HepG2 (cell line): ENCODE measurements around the gene ZDHHC24. TPM values are rescaled to one million over a fixed set of nuclear protein-coding genes. Genes with fewer than 3 reads are reported as not detected.

Experiments used
- CCDC6 ChIP-seq: sonication (generic); formaldehyde crosslinking; IDR thresholded peaks from 2 replicates; pipeline ENCODE4 v1.8.1; 2022; ENCODE audit warnings: mild to moderate bottlenecking, missing genetic modification reagents, moderate library complexity
- E2F1 ChIP-seq: sonication (generic); formaldehyde crosslinking; IDR thresholded peaks from 2 replicates; pipeline ENCODE4 v1.5.0; 2020; ENCODE audit warnings: missing genetic modification reagents
- FIP1L1 ChIP-seq: fragments of 200-400 bp; formaldehyde crosslinking; IDR thresholded peaks from 2 replicates; pipeline ENCODE4 v1.6.1; 2018; ENCODE audit warnings: low read depth, mild to moderate bottlenecking, low read length, moderate library complexity, borderline replicate concordance; ENCODE audit not compliant: insufficient read depth
- FOXA1 ChIP-seq, 2 experiments: fragments of 450-650 bp in 1 of 2; sonication (generic) in 1 of 2; formaldehyde crosslinking in 1 of 2; IDR thresholded peaks; 2 replicates each; pipeline versions ENCODE4 v1.4.0 to v1.6.1; 2016 to 2020; ENCODE audit warnings: missing genetic modification reagents in 1 of 2
- FOXO1 ChIP-seq: sonication (generic); formaldehyde crosslinking; IDR thresholded peaks from 2 replicates; pipeline ENCODE4 v1.4.0; 2020; ENCODE audit warnings: missing genetic modification reagents
- HMGA1 ChIP-seq: sonication (generic); formaldehyde crosslinking; conservative IDR thresholded peaks from 2 replicates; pipeline ENCODE4 v1.4.0; 2020; ENCODE audit warnings: missing genetic modification reagents
- HNRNPH1 ChIP-seq: fragments of 200-400 bp; formaldehyde crosslinking; optimal IDR thresholded peaks from 2 replicates; pipeline ENCODE3; 2017; ENCODE audit warnings: mild to moderate bottlenecking, low read depth, low read length
- NFATC3 ChIP-seq: sonication (generic); formaldehyde crosslinking; IDR thresholded peaks from 2 replicates; pipeline ENCODE4 v1.5.1; 2020; ENCODE audit warnings: mild to moderate bottlenecking, missing genetic modification reagents
- PHF8 ChIP-seq: sonication (generic); formaldehyde crosslinking; IDR thresholded peaks from 2 replicates; pipeline ENCODE4 v1.5.0; 2020; ENCODE audit warnings: missing genetic modification reagents
- SMARCC2 ChIP-seq: fragments of 450-650 bp; IDR thresholded peaks from 2 replicates; pipeline ENCODE4 v1.6.1; 2017; ENCODE audit warnings: antibody characterized with exemption, mild to moderate bottlenecking
- SOX13 ChIP-seq, 3 experiments: fragments of 450-650 bp in 1 of 3; sonication (generic) in 1 of 3; formaldehyde crosslinking in 1 of 3; IDR thresholded peaks in 2 of 3; conservative IDR thresholded peaks in 1 of 3; 2 replicates each; pipeline versions ENCODE4 v1.5.0 to v1.6.1; 2016 to 2020; ENCODE audit warnings: antibody characterized with exemption in 1 of 3, mild to moderate bottlenecking in 1 of 3, missing compliant biosample characterization in 1 of 3, missing genetic modification reagents in 1 of 3, moderate library complexity in 1 of 3
- TAF1 ChIP-seq: sonication (generic); formaldehyde crosslinking; IDR thresholded peaks from 2 replicates; pipeline ENCODE4 v1.4.0; 2020; ENCODE audit warnings: missing genetic modification reagents
- TFDP2 ChIP-seq: sonication (generic); formaldehyde crosslinking; IDR thresholded peaks from 2 replicates; pipeline ENCODE4 v1.4.0; 2020; ENCODE audit warnings: missing genetic modification reagents
- THYN1 ChIP-seq: sonication (generic); formaldehyde crosslinking; IDR thresholded peaks from 2 replicates; pipeline ENCODE4 v1.8.1; 2023; ENCODE audit warnings: low read depth, mild to moderate bottlenecking, moderate library complexity, missing genetic modification reagents, borderline replicate concordance
- ZNF225 ChIP-seq: sonication (generic); formaldehyde crosslinking; IDR thresholded peaks from 2 replicates; pipeline ENCODE4 v1.4.0; 2020; ENCODE audit warnings: mild to moderate bottlenecking, missing genetic modification reagents
- ZNF232 ChIP-seq: sonication (generic); formaldehyde crosslinking; IDR thresholded peaks from 2 replicates; pipeline ENCODE4 v1.4.0; 2020; ENCODE audit warnings: missing genetic modification reagents, borderline replicate concordance
- ZNF282 ChIP-seq: fragments of 450-650 bp; IDR thresholded peaks from 2 replicates; pipeline ENCODE4 v1.6.1; 2018; ENCODE audit not compliant: partially characterized antibody
- ZNF33A ChIP-seq: sonication (generic); formaldehyde crosslinking; IDR thresholded peaks from 2 replicates; pipeline ENCODE4 v1.5.1; 2020; ENCODE audit warnings: missing genetic modification reagents, mild to moderate bottlenecking, moderate library complexity, borderline replicate concordance
- ZNF557 ChIP-seq: sonication (generic); formaldehyde crosslinking; IDR thresholded peaks from 2 replicates; pipeline ENCODE4 v1.4.0; 2020; ENCODE audit warnings: missing genetic modification reagents
- ZNF577 ChIP-seq: sonication (generic); formaldehyde crosslinking; IDR thresholded peaks from 2 replicates; pipeline ENCODE4 v1.4.0; 2020; ENCODE audit warnings: mild to moderate bottlenecking, low read depth, missing genetic modification reagents, borderline replicate concordance
- ZNF589 ChIP-seq: sonication (generic); formaldehyde crosslinking; conservative IDR thresholded peaks from 2 replicates; pipeline ENCODE4 v1.8.0; 2022; ENCODE audit warnings: mild to moderate bottlenecking, moderate library complexity, missing genetic modification reagents
- ZNF607 ChIP-seq: sonication (generic); formaldehyde crosslinking; IDR thresholded peaks from 2 replicates; pipeline ENCODE4 v1.5.1; 2020; ENCODE audit warnings: missing genetic modification reagents, mild to moderate bottlenecking, borderline replicate concordance
- ZNF841 ChIP-seq: sonication (generic); formaldehyde crosslinking; IDR thresholded peaks from 2 replicates; pipeline ENCODE4 v1.8.1; 2023; ENCODE audit warnings: missing genetic modification reagents, borderline replicate concordance
- ZSCAN20 ChIP-seq: sonication (generic); formaldehyde crosslinking; IDR thresholded peaks from 2 replicates; pipeline ENCODE4 v1.4.0; 2020; ENCODE audit warnings: missing genetic modification reagents, mild to moderate bottlenecking, borderline replicate concordance
- polyA plus RNA-seq, 8 experiments: library from polyadenylated mRNA; depleted of rRNA in 3 of 8; stranded (reverse) in 7 of 8; unstranded in 1 of 8; fragments of >200 nt; fragmentation: Illumina TruSeq in 4 of 8; extraction: Trizol in 4 of 8; gene quantifications; 2 replicates each; pipeline versions ENCODE4 v1.2.1 to v1.2.3, GENCODE V29; 2011 to 2016; ENCODE audit warnings: low read depth in 4 of 8, missing spikeins in 1 of 8, mixed read lengths in 1 of 8; ENCODE audit not compliant: insufficient read depth in 1 of 8
- total RNA-seq, 5 experiments: library from RNA; depleted of rRNA; stranded (reverse); fragments of >200 nt; fragmentation: Illumina TruSeq; extraction: Trizol; gene quantifications; 2 replicates each; pipeline ENCODE4 v1.2.3, GENCODE V29; 2016; ENCODE audit warnings: low read depth in 1 of 5
- TF ChIP-seq, protein P1 (sequence below): sonication (generic); formaldehyde crosslinking; IDR thresholded peaks from 2 replicates; pipeline ENCODE4 v1.5.0; 2020; ENCODE audit warnings: missing genetic modification reagents
- TF ChIP-seq, protein P2 (sequence below): sonication (generic); IDR thresholded peaks from 2 replicates; pipeline ENCODE4 v1.6.1; 2016; ENCODE audit warnings: low read depth, borderline replicate concordance

Gene ZDHHC24
- total and polyA plus RNA-seq, 2 of the 13 experiments (the other 11 are each of a cell fraction or from before 2014, with no cell fraction given) = 4.3 TPM

DNA sequence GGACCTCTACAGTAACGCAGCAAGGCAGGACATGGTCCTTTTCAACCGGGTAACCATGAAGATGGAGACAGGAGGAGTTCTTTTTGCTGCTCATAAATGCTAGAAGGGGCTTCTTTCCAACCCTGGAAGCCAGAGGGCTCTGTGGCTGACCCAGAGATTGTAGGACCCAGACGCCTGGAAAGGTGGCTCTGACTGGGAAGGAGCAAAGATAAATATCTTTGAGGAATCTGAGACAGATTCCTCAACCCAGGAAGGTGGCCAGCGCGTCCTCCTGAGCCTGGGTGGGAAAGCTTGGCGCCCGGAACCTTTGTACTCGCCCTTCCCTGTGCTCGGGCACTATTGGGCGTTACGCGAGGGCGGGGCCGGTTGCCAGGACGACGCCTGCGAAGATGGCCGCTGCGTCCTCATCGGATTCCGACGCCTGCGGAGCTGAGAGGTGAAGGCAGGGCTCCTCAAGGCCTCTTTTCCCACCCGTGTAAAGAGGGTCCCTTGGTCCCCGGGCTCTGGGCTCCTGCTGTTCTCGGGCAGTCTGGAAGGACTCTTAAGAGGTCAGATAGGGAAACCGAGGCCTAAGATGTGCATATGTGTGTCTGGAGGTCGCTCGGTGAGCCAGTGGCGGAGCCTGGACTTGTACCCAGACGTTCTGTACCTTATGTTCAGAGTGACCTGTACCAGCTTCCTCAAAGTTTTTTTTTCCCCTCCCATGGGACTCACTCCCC is 35.4 kb downstream of the ZDHHC24 start, which contains the start of gene BBS1 (continued):
- no peak for TF ChIP-seq THYN1 (CRISPR knock-in tag)
- no peak for TF ChIP-seq SMARCC2
- no peak for TF ChIP-seq ZNF557 (CRISPR knock-in tag)
- no peak for TF ChIP-seq ZNF589 (CRISPR knock-in tag)
- no peak for TF ChIP-seq FOXO1 (CRISPR knock-in tag)
- TF ChIP-seq FIP1L1 = no peak
- TF ChIP-seq CCDC6 (CRISPR knock-in tag) = peak; percentile 82; the same call in 1 of the 2 replicates
- no peak for TF ChIP-seq ZNF841 (CRISPR knock-in tag)
- TF ChIP-seq ZNF607 (CRISPR knock-in tag) = 0 out of 2 replicates have a peak, but pooled peaks have one; percentile 70
- TF ChIP-seq, protein P1, sequence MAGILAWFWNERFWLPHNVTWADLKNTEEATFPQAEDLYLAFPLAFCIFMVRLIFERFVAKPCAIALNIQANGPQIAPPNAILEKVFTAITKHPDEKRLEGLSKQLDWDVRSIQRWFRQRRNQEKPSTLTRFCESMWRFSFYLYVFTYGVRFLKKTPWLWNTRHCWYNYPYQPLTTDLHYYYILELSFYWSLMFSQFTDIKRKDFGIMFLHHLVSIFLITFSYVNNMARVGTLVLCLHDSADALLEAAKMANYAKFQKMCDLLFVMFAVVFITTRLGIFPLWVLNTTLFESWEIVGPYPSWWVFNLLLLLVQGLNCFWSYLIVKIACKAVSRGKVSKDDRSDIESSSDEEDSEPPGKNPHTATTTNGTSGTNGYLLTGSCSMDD (CRISPR knock-in tag) = no peak
- peak; percentile 83 for TF ChIP-seq TAF1 (CRISPR knock-in tag)
- no peak; the same call in 1 of the 2 replicates for TF ChIP-seq E2F1 (CRISPR knock-in tag)
- no peak for TF ChIP-seq NFATC3 (CRISPR knock-in tag)
- TF ChIP-seq ZNF225 (CRISPR knock-in tag) = 0 out of 2 replicates have a peak, but pooled peaks have one; percentile 38
- TF ChIP-seq SOX13 (IDR thresholded peaks at IDR 0.05) = no peak
- no peak for TF ChIP-seq SOX13 (CRISPR knock-in tag; conservative IDR thresholded peaks at IDR 0.05 in 1 of 2, IDR thresholded peaks at IDR 0.05 in 1 of 2)
- TF ChIP-seq ZNF232 (CRISPR knock-in tag) = no peak
- TF ChIP-seq PHF8 = peak; percentile 85
- peak; percentile 54 for TF ChIP-seq TFDP2
- no peak for TF ChIP-seq FOXA1 (IDR thresholded peaks at IDR 0.05)
- TF ChIP-seq FOXA1 (CRISPR knock-in tag; IDR thresholded peaks at IDR 0.05) = peak; percentile 38
- TF ChIP-seq HMGA1 (CRISPR knock-in tag) = no peak
- TF ChIP-seq ZNF33A (CRISPR knock-in tag) = 0 out of 2 replicates have a peak, but pooled peaks have one; percentile 19
- TF ChIP-seq ZNF577 = no peak
- TF ChIP-seq ZNF282 = no peak
- no peak for TF ChIP-seq ZSCAN20
- TF ChIP-seq HNRNPH1 = no peak
- TF ChIP-seq, protein P2, sequence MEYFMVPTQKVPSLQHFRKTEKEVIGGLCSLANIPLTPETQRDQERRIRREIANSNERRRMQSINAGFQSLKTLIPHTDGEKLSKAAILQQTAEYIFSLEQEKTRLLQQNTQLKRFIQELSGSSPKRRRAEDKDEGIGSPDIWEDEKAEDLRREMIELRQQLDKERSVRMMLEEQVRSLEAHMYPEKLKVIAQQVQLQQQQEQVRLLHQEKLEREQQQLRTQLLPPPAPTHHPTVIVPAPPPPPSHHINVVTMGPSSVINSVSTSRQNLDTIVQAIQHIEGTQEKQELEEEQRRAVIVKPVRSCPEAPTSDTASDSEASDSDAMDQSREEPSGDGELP = no peak
